ENCODE measurements around the gene BOC. TPM values are rescaled to one million over a fixed set of nuclear protein-coding genes. Genes with fewer than 3 reads are reported as not detected.
A peak's percentile ranks its signal among the peaks of the same experiment; 100 is the strongest.

The BOC gene
- total and polyA plus RNA-seq, 2 of the 13 experiments (the other 11 are each of a cell fraction or from before 2014, with no cell fraction given) = 0.04 TPM; not detected in 1

DNA sequence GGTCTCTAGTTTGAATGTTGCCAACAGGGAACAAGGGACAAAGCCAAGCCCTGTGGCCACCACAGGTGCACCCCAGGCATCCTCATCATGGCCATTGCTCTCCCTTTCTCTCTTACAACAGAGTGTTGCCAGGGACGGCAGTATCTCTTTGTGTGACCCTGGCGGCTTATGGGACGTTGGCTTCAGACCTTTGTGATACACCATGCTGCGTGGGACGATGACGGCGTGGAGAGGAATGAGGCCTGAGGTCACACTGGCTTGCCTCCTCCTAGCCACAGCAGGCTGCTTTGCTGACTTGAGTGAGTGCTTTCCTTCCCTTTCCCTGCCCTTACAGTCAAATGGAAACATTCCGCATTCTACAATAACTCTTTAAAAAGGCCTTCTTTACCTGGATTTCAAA, 38.2 kb downstream of the BOC start:
- no peaks in the 10 kb centered on the region for H3K4me1 ChIP-seq (ENCODE audit: insufficient read depth, low read length)
- no peak overlapping the region for H3K9ac ChIP-seq (ENCODE audit: insufficient read depth, low read depth, low read length)
- WGBS (ENCODE audit: low lambda C conversion rate) = 65% methylated on average over 8 of the region's 8 CpGs
- POLR2A ChIA-PET = no interaction called here
- ATAC-seq = no peak
- no peak overlapping the region for H3K4me2 ChIP-seq (ENCODE audit: low read depth, low read length)
- no peak for DNase-seq (ENCODE audit: low spot score)
- BruUV-seq (replicated peaks) = no TSS peak
- peaks cover 2 to 21% of the 10 kb centered on the region in 2 experiments; a peak in 3 of 5 replicates for H3K27me3 ChIP-seq (ENCODE audit: control insufficient read depth in 1 of 2, insufficient read depth in 2 of 2, low read length in 2 of 2)
- CTCF ChIA-PET (ENCODE audit: low intra/inter-chr PET ratio, low total read pairs) = no interaction called here
- in situ Hi-C loops (cut with HindIII; ENCODE audit: extremely low pct_ligation_motif_present, low pct_unique_long_range_greater_than_20kb) (no loop called here), intact Hi-C loops (cut with micrococcal nuclease; ENCODE audit: unreplicated experiment) (no loop called here)
- H2AFZ ChIP-seq (ENCODE audit: low read length) = no peak overlapping the region
- no peak overlapping the region for H3K27ac ChIP-seq (ENCODE audit: extremely low read length, insufficient read depth, low read length)
- no peaks in the 10 kb centered on the region for H4K20me1 ChIP-seq (ENCODE audit: insufficient read depth, low read length)
- no peaks in the 10 kb centered on the region for H3K36me3 ChIP-seq (replicated peaks in 1 of 2; ENCODE audit: control insufficient read depth in 1 of 2, insufficient read depth in 2 of 2, low read length in 2 of 2)
- no peak overlapping the region for H3K4me3 ChIP-seq (replicated peaks in 1 of 3; ENCODE audit: insufficient read depth in 1 of 3, low read depth in 2 of 3, low read length in 3 of 3)
- no peak for TF ChIP-seq ZFP1 (CRISPR knock-in tag; IDR thresholded peaks at IDR 0.05)
- no peaks in the 10 kb centered on the region for H3K9me3 ChIP-seq (ENCODE audit: low read length)
- no peaks in the 10 kb centered on the region for H3K79me2 ChIP-seq (ENCODE audit: insufficient read depth, low read length)
- no peak for FAIRE-seq

DNA sequence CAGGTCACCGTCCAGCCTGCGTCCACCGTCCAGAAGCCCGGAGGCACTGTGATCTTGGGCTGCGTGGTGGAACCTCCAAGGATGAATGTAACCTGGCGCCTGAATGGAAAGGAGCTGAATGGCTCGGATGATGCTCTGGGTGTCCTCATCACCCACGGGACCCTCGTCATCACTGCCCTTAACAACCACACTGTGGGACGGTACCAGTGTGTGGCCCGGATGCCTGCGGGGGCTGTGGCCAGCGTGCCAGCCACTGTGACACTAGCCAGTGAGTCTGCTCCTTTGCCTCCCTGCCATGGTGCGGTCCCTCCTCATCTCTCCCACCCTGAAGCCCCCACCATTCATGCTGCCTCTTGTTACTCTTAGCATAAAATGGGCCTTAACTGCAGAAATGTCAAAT, 39.2 kb downstream of the BOC start:
- H2AFZ ChIP-seq (ENCODE audit: low read length) = no peak overlapping the region
- H3K4me2 ChIP-seq (ENCODE audit: low read depth, low read length) = no peak overlapping the region
- peaks cover 2 to 21% of the 10 kb centered on the region in 2 experiments; a peak in 3 of 5 replicates for H3K27me3 ChIP-seq (ENCODE audit: control insufficient read depth in 1 of 2, insufficient read depth in 2 of 2, low read length in 2 of 2)
- H4K20me1 ChIP-seq (ENCODE audit: insufficient read depth, low read length) = no peaks in the 10 kb centered on the region
- TF ChIP-seq CREB1 (IDR thresholded peaks at IDR 0.05) (0 out of 2 replicates have a peak, but pooled peaks have one; percentile 11), CREB1 (CRISPR knock-in tag; IDR thresholded peaks at IDR 0.05) (no peak), SOX5 (CRISPR knock-in tag; IDR thresholded peaks at IDR 0.05; ENCODE audit: borderline replicate concordance) (no peak)
- FAIRE-seq (no peak), DNase-seq (ENCODE audit: low spot score) (no peak), ATAC-seq (no peak)
- no peaks in the 10 kb centered on the region for H3K36me3 ChIP-seq (replicated peaks in 1 of 2; ENCODE audit: control insufficient read depth in 1 of 2, insufficient read depth in 2 of 2, low read length in 2 of 2)
- no peak overlapping the region for H3K4me3 ChIP-seq (replicated peaks in 1 of 3; ENCODE audit: insufficient read depth in 1 of 3, low read depth in 2 of 3, low read length in 3 of 3)
- H3K4me1 ChIP-seq (ENCODE audit: insufficient read depth, low read length) = no peaks in the 10 kb centered on the region
- no peaks in the 10 kb centered on the region for H3K9me3 ChIP-seq (ENCODE audit: low read length)
- in situ Hi-C loops (cut with HindIII; ENCODE audit: extremely low pct_ligation_motif_present, low pct_unique_long_range_greater_than_20kb) (no loop called here), intact Hi-C loops (cut with micrococcal nuclease; ENCODE audit: unreplicated experiment) (no loop called here)
- WGBS (ENCODE audit: low lambda C conversion rate) = 79% methylated on average over 10 of the region's 14 CpGs
- H3K27ac ChIP-seq (ENCODE audit: extremely low read length, insufficient read depth, low read length) = no peak overlapping the region
- POLR2A ChIA-PET = no interaction called here
- no peaks in the 10 kb centered on the region for H3K79me2 ChIP-seq (ENCODE audit: insufficient read depth, low read length)
- no peak overlapping the region for H3K9ac ChIP-seq (ENCODE audit: insufficient read depth, low read depth, low read length)
- CTCF ChIA-PET (ENCODE audit: low intra/inter-chr PET ratio, low total read pairs) = no interaction called here
- BruUV-seq (replicated peaks) = no TSS peak

Data from HepG2 (cell line).